ENCODE data around the gene LIM2. TPM values are rescaled to one million over a fixed set of nuclear protein-coding genes. Genes with fewer than 3 reads are reported as not detected.

Gene LIM2
- polyA plus RNA-seq, 2 of the 4 experiments (the other 2 are of a cell fraction), result not detected

DNA sequence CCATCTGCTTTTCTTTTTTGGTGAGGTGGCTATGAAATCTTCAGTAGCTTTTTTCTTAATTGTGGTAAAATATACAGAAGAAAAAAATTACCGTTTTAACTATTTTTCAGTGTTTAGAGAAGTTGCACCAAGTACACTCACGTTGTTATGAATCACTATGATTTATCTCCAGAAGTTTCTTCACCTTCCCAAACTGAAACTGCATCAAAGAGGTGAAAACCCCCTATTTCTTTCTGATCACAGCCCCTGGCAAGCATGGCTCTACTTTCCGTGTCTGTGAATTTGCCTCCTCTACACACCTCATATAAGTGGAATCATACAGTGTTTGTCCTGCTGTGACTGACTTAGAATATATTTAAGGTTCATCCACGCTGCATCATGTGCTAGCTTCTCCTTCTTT is 45.3 kb upstream of the LIM2 start (continued):
- TF ChIP-seq HMGXB4 (CRISPR knock-in tag; IDR thresholded peaks at IDR 0.05; ENCODE audit: borderline replicate concordance), result no peak
- no peak for TF ChIP-seq ZNF302 (CRISPR knock-in tag; IDR thresholded peaks at IDR 0.05)
- TF ChIP-seq SMC3 (IDR thresholded peaks at IDR 0.05), result no peak

DNA sequence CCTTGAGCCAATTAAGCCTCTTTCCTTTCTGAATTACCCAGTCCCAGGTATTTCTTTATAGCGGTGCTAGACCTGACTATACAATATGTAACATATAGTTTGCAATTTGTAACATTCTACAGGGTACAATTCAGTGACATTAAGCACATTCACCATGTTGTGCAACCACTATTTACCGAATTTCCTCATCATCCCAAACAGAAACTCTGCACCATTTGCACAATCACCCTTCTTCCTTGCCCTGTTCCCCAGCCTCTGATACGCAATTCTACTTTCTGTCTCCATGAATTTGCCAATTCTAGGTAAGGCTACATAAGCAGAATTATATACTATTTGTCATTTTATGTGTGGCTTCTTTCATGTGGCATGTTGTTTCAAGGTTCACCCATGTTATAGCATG is 43.4 kb upstream of the LIM2 start:
- TF ChIP-seq KDM1A (IDR thresholded peaks at IDR 0.05; ENCODE audit: low read depth) (no peak), ZNF302 (CRISPR knock-in tag; IDR thresholded peaks at IDR 0.05) (no peak)
- FAIRE-seq, result no peak
- DNase-seq (ENCODE audit: low read depth in 1 of 2, low spot score in 1 of 2), result no peak
- Histone ChIP-seq H3K4me3 (no peak overlapping the region), H3K9me3 (no peaks in the 10 kb centered on the region), H3K27ac (no peak overlapping the region), H3K4me1 (no peaks in the 10 kb centered on the region), H3K4me2 (no peak overlapping the region)
- POLR2A ChIA-PET, result no interaction called here
- ATAC-seq, result no peak
- CTCF ChIA-PET, result interaction anchor here (1.5 kb wide), 1 partner anchor 10 kb away, joined by 8 read pairs; no protein-coding TSS in a partner anchor
- 8% methylated on average over 3 of the region's 3 CpGs for WGBS (ENCODE audit: missing lambda C conversion rate)

DNA sequence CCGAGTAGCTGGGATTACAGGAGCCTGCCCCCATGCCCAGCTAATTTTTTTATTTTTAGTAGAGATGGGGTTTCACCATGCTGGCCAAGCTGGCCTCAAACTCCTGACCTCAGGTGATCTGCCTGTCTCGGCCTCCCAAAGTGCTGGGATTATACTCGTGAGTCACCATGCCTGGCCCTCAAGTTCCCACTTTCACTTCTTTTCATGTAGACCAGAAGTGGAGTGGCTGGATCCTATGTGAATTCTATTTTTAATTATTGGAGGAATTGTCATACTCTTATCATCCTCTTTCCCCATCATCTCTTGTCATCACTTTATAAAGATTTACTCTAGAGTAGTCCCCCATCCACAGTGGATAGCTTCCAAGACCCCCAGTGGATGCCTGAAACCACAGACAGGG is 42.4 kb upstream of the LIM2 start:
- no peak overlapping the region for H3K4me2 ChIP-seq
- FAIRE-seq, result no peak
- DNase-seq (ENCODE audit: low read depth in 1 of 2, low spot score in 1 of 2), result no peak
- H3K4me1 ChIP-seq, result no peaks in the 10 kb centered on the region
- ChIA-PET CTCF (interaction anchor here (1.3 to 1.5 kb wide), 2 partner anchors 9 to 43 kb away, joined by 4 to 8 read pairs; no protein-coding TSS in a partner anchor), POLR2A (no interaction called here)
- no peak overlapping the region for H3K4me3 ChIP-seq
- ATAC-seq, result no peak
- H3K27ac ChIP-seq, result no peak overlapping the region
- no peak for TF ChIP-seq FOXS1 (CRISPR knock-in tag; IDR thresholded peaks at IDR 0.05)
- TF ChIP-seq SMC3 (IDR thresholded peaks at IDR 0.05), result no peak
- TF ChIP-seq TP53 (CRISPR knock-in tag; IDR thresholded peaks at IDR 0.05), result no peak
- no peak for TF ChIP-seq BCL3 (IDR thresholded peaks at IDR 0.05)
- no peak for TF ChIP-seq RARB (CRISPR knock-in tag; IDR thresholded peaks at IDR 0.05)
- TF ChIP-seq NPAS2 (CRISPR knock-in tag; IDR thresholded peaks at IDR 0.05; ENCODE audit: borderline replicate concordance), result no peak
- TF ChIP-seq POLR2AphosphoS2 (conservative IDR thresholded peaks at IDR 0.05; ENCODE audit: low read length), result no peak
- no peak for TF ChIP-seq CTCF (IDR thresholded peaks at IDR 0.05)
- TF ChIP-seq SREBF2 (IDR thresholded peaks at IDR 0.05), result no peak
- TF ChIP-seq RNF2 (IDR thresholded peaks at IDR 0.05; ENCODE audit: borderline replicate concordance, low read depth), result no peak
- WGBS (ENCODE audit: missing lambda C conversion rate), result 0% methylated on average over 3 of the region's 3 CpGs
- H3K9me3 ChIP-seq, result no peaks in the 10 kb centered on the region

GRCh38 chr19:51427201-51427600 is 39.4 kb upstream of the LIM2 start:
- 5% methylated on average over 3 of the region's 3 CpGs for WGBS (ENCODE audit: missing lambda C conversion rate)
- no peak overlapping the region for H3K4me2 ChIP-seq
- ATAC-seq (no peak), DNase-seq (ENCODE audit: low read depth in 1 of 2, low spot score in 1 of 2) (no peak), FAIRE-seq (no peak)
- CTCF ChIA-PET, result interaction anchor here (1.2 to 1.6 kb wide), 2 partner anchors 10 to 233 kb away, joined by 3 to 4 read pairs; no protein-coding TSS in a partner anchor
- no peak overlapping the region for H3K4me3 ChIP-seq
- H3K9me3 ChIP-seq, result no peaks in the 10 kb centered on the region
- no peak overlapping the region for H3K27ac ChIP-seq
- TF ChIP-seq ZNF302 (CRISPR knock-in tag; IDR thresholded peaks at IDR 0.05) (no peak), MAFK (IDR thresholded peaks at IDR 0.05; ENCODE audit: partially characterized antibody) (no peak), EHMT2 (IDR thresholded peaks at IDR 0.05; ENCODE audit: low read depth) (no peak), HOXB5 (CRISPR knock-in tag; IDR thresholded peaks at IDR 0.05) (no peak), BCL3 (IDR thresholded peaks at IDR 0.05) (no peak), TP53 (CRISPR knock-in tag; IDR thresholded peaks at IDR 0.05) (no peak)
- no peaks in the 10 kb centered on the region for H3K4me1 ChIP-seq
- POLR2A ChIA-PET, result no interaction called here

Measured in A549 (cell line).